SK-N-SH treated with all-trans-retinoic acid at 6 μM for 48 hours (cell line): ENCODE data around the gene TMEM214.

Experiments
- ATAC-seq: fragments of 200-7000 bp; cut with Tn5 transposase; 3 replicates; pipeline ENCODE4 v1.9.1; 2020; ENCODE audit warnings: mild to moderate bottlenecking, moderate library complexity
- ARNTL ChIP-seq: fragments of 450-650 bp; formaldehyde crosslinking; IDR thresholded peaks from 2 replicates; pipeline ENCODE4 v1.5.0; 2020; ENCODE audit warnings: low read depth, mild to moderate bottlenecking, moderate library complexity, borderline replicate concordance
- BACH2 ChIP-seq: fragments of 250-450 bp; sonication (Bioruptor Pico); IDR thresholded peaks from 2 replicates; pipeline ENCODE4 v1.9.0; 2021; ENCODE audit warnings: mild to moderate bottlenecking, borderline replicate concordance
- CREB5 ChIP-seq: fragments of 250-450 bp; sonication (Bioruptor Pico); IDR thresholded peaks from 2 replicates; pipeline ENCODE4 v1.5.1; 2020; ENCODE audit warnings: low read depth, mild to moderate bottlenecking, moderate library complexity
- CSDC2 ChIP-seq: fragments of 250-450 bp; sonication (Bioruptor Pico); IDR thresholded peaks from 2 replicates; pipeline ENCODE4 v1.5.0; 2020; ENCODE audit warnings: mild to moderate bottlenecking, moderate library complexity
- CSRNP3 ChIP-seq: fragments of 250-450 bp; sonication (Bioruptor Pico); IDR thresholded peaks from 2 replicates; pipeline ENCODE4 v1.5.1; 2021; ENCODE audit warnings: mild to moderate bottlenecking, moderate library complexity
- ESRRG ChIP-seq: fragments of 250-450 bp; sonication (Bioruptor Pico); IDR thresholded peaks from 2 replicates; pipeline ENCODE4 v1.6.1; 2021; ENCODE audit warnings: mild to moderate bottlenecking
- GLIS3 ChIP-seq: fragments of 250-450 bp; sonication (Bioruptor Pico); IDR thresholded peaks from 2 replicates; pipeline ENCODE4 v1.5.0; 2020; ENCODE audit warnings: mild to moderate bottlenecking, moderate library complexity
- ISL1 ChIP-seq: fragments of 250-450 bp; sonication (Bioruptor Pico); IDR thresholded peaks from 2 replicates; pipeline ENCODE4 v2.1.2; 2022; ENCODE audit warnings: mild to moderate bottlenecking, moderate library complexity
- OSR1 ChIP-seq: fragments of 250-450 bp; sonication (Bioruptor Pico); IDR thresholded peaks from 2 replicates; pipeline ENCODE4 v1.8.0; 2022; ENCODE audit warnings: moderate library complexity, mild to moderate bottlenecking, inconsistent platforms
- PATZ1 ChIP-seq: fragments of 250-450 bp; sonication (Bioruptor Pico); IDR thresholded peaks from 2 replicates; pipeline ENCODE4 v1.8.0; 2020; ENCODE audit warnings: mild to moderate bottlenecking, moderate library complexity, borderline replicate concordance
- POU6F1 ChIP-seq: fragments of 250-450 bp; sonication (Bioruptor Pico); IDR thresholded peaks from 2 replicates; pipeline ENCODE4 v1.8.0; 2021; ENCODE audit warnings: low read depth, mild to moderate bottlenecking, moderate library complexity, borderline replicate concordance
- PPARA ChIP-seq: fragments of 250-450 bp; sonication (Bioruptor Pico); IDR thresholded peaks from 2 replicates; pipeline ENCODE4 v1.5.0; 2020; ENCODE audit warnings: mild to moderate bottlenecking, borderline replicate concordance
- RARB ChIP-seq: fragments of 250-450 bp; sonication (Bioruptor Pico); IDR thresholded peaks from 2 replicates; pipeline ENCODE4 v1.8.0; 2021; ENCODE audit warnings: mild to moderate bottlenecking, moderate library complexity
- SNAI2 ChIP-seq: fragments of 250-450 bp; sonication (Bioruptor Pico); IDR thresholded peaks from 2 replicates; pipeline ENCODE4 v1.5.0; 2020; ENCODE audit warnings: mild to moderate bottlenecking, moderate library complexity
- TCF4 ChIP-seq: fragments of 250-450 bp; sonication (Bioruptor Pico); IDR thresholded peaks from 2 replicates; pipeline ENCODE4 v1.8.0; 2021; ENCODE audit warnings: mild to moderate bottlenecking, moderate library complexity, borderline replicate concordance
- TOX ChIP-seq: fragments of 250-450 bp; sonication (Bioruptor Pico); IDR thresholded peaks from 2 replicates; pipeline ENCODE4 v1.8.0; 2021; ENCODE audit warnings: mild to moderate bottlenecking, moderate library complexity, borderline replicate concordance
- TSHZ2 ChIP-seq: fragments of 250-450 bp; sonication (Bioruptor Pico); IDR thresholded peaks from 2 replicates; pipeline ENCODE4 v1.5.0; 2020; ENCODE audit warnings: mild to moderate bottlenecking, moderate library complexity
- ZC3H10 ChIP-seq: fragments of 250-450 bp; sonication (Bioruptor Pico); IDR thresholded peaks from 2 replicates; pipeline ENCODE4 v1.5.1; 2021; ENCODE audit warnings: mild to moderate bottlenecking, moderate library complexity
- ZFP3 ChIP-seq: fragments of 250-450 bp; sonication (Bioruptor Pico); IDR thresholded peaks from 2 replicates; pipeline ENCODE4 v1.5.0; 2020; ENCODE audit warnings: mild to moderate bottlenecking, moderate library complexity
- ZFP30 ChIP-seq: fragments of 450-650 bp; formaldehyde crosslinking; IDR thresholded peaks from 2 replicates; pipeline ENCODE4 v1.5.0; 2022; ENCODE audit warnings: mild to moderate bottlenecking, moderate library complexity
- ZNF565 ChIP-seq: fragments of 450-650 bp; formaldehyde crosslinking; conservative IDR thresholded peaks from 2 replicates; pipeline ENCODE4 v1.5.0; 2020; ENCODE audit warnings: low read depth, mild to moderate bottlenecking, moderate library complexity
- ZNF70 ChIP-seq: fragments of 450-650 bp; formaldehyde crosslinking; IDR thresholded peaks from 2 replicates; pipeline ENCODE4 v1.5.0; 2020; ENCODE audit warnings: mild to moderate bottlenecking, moderate library complexity
- ZNF8 ChIP-seq: fragments of 450-650 bp; formaldehyde crosslinking; IDR thresholded peaks from 2 replicates; pipeline ENCODE4 v1.5.0; 2020; ENCODE audit warnings: mild to moderate bottlenecking, moderate library complexity

TMEM214 gene

GRCh38 chr2:27071990-27072830, 39.4 kb downstream of the TMEM214 start:
- peak; percentile 75 for ATAC-seq
- no peak for TF ChIP-seq TOX (CRISPR knock-in tag)
- no peak for TF ChIP-seq CSDC2 (CRISPR knock-in tag)
- TF ChIP-seq OSR1 (CRISPR knock-in tag) = no peak
- no peak for TF ChIP-seq SNAI2 (CRISPR knock-in tag)
- TF ChIP-seq ARNTL (CRISPR knock-in tag) = no peak
- no peak for TF ChIP-seq ZNF8
- TF ChIP-seq RARB = no peak
- TF ChIP-seq POU6F1 (CRISPR knock-in tag) = no peak
- no peak for TF ChIP-seq ESRRG (CRISPR knock-in tag)
- TF ChIP-seq PATZ1 (CRISPR knock-in tag) = peak; percentile 78
- TF ChIP-seq ZC3H10 (CRISPR knock-in tag) = no peak
- peak; percentile 19; the same call in 1 of the 2 replicates for TF ChIP-seq ISL1 (CRISPR knock-in tag)
- TF ChIP-seq PPARA = no peak
- TF ChIP-seq ZFP30 = no peak
- peak; percentile 100 for TF ChIP-seq ZNF70
- peak; percentile 48; the same call in 1 of the 2 replicates for TF ChIP-seq TSHZ2 (CRISPR knock-in tag)
- no peak for TF ChIP-seq CREB5 (CRISPR knock-in tag)
- peak; percentile 81; the same call in 1 of the 2 replicates for TF ChIP-seq TCF4
- peak; percentile 11; the same call in 1 of the 2 replicates for TF ChIP-seq GLIS3 (CRISPR knock-in tag)
- TF ChIP-seq BACH2 = no peak
- no peak for TF ChIP-seq ZNF565 (CRISPR knock-in tag)
- no peak for TF ChIP-seq CSRNP3 (CRISPR knock-in tag)
- no peak for TF ChIP-seq ZFP3 (CRISPR knock-in tag)
- TF ChIP-seq, all 23 proteins: peak for 6

GRCh38 chr2:27072920-27073319, 40.2 kb downstream of the TMEM214 start:
- ATAC-seq = no peak; the same call in 2 of the 3 replicates
- no peak for TF ChIP-seq PPARA
- no peak for TF ChIP-seq TSHZ2 (CRISPR knock-in tag)
- no peak for TF ChIP-seq ISL1 (CRISPR knock-in tag)
- no peak for TF ChIP-seq ARNTL (CRISPR knock-in tag)
- TF ChIP-seq ZNF70 = no peak
- no peak for TF ChIP-seq CREB5 (CRISPR knock-in tag)
- TF ChIP-seq POU6F1 (CRISPR knock-in tag) = no peak
- no peak for TF ChIP-seq TCF4
- TF ChIP-seq RARB = no peak
- no peak for TF ChIP-seq ZFP3 (CRISPR knock-in tag)
